ENCODE data around the gene PIH1D2.
"Not testable (repeated sequence)": the region's sequence is repeated elsewhere in the genome, so short reads cannot be mapped to it uniquely, and the experiment has no call there.

Gene PIH1D2

GRCh38 chr11:112057170-112057569, 16.6 kb downstream of the PIH1D2 start:
- DNase-seq, result no peak

GRCh38 chr11:112051768-112052167, 22.0 kb downstream of the PIH1D2 start:
- no peak for DNase-seq

- DNase-seq, result no peak
These were observed 23.1 kb downstream of the PIH1D2 start for GRCh38 chr11:112050721-112051120.

- DNase-seq, result no peak
These were observed 24.0 kb downstream of the PIH1D2 start for GRCh38 chr11:112049777-112050176.

GRCh38 chr11:112048256-112048655, 25.6 kb downstream of the PIH1D2 start:
- DNase-seq, result not testable (repeated sequence)

GRCh38 chr11:112046647-112047046, 27.2 kb downstream of the PIH1D2 start:
- DNase-seq, result not testable (repeated sequence)

- DNase-seq, result no peak
These were observed 28.9 kb downstream of the PIH1D2 start for GRCh38 chr11:112044961-112045360.

- DNase-seq, result no peak
These were observed 30.9 kb downstream of the PIH1D2 start for GRCh38 chr11:112042961-112043304.

- no peak for DNase-seq
These were observed 31.5 kb downstream of the PIH1D2 start for GRCh38 chr11:112042161-112042960.

- DNase-seq, result no peak
These were observed 36.3 kb downstream of the PIH1D2 start for GRCh38 chr11:112037527-112037926.

GRCh38 chr11:112033902-112034301, 39.9 kb downstream of the PIH1D2 start:
- no peak for DNase-seq

- DNase-seq, result no peak
These were observed 44.4 kb downstream of the PIH1D2 start for GRCh38 chr11:112029460-112029859.

GRCh38 chr11:112026784-112027410, 46.9 kb downstream of the PIH1D2 start:
- not testable (repeated sequence) for DNase-seq

- peak in 2 of 56 donors; percentile 30 to 44 for DNase-seq
These were observed 48.1 kb downstream of the PIH1D2 start for GRCh38 chr11:112025707-112026106.

GRCh38 chr11:112024773-112025678, 48.8 kb downstream of the PIH1D2 start, which contains the start of gene DLAT:
TSS of gene DLAT (plus strand) at chr11:112025408. CDS start at chr11:112025473, 65 bp downstream.
- peak; percentile 17 to 87 (median 78) for DNase-seq

- DNase-seq, result no peak
These were observed 49.5 kb downstream of the PIH1D2 start for GRCh38 chr11:112024178-112024772.

GRCh38 chr11:112023104-112023503, 50.7 kb downstream of the PIH1D2 start:
- DNase-seq, result no peak

GRCh38 chr11:112019066-112019465, 54.8 kb downstream of the PIH1D2 start:
- no peak for DNase-seq
